Left lung (tissue), 10 donors: ENCODE data around the gene DNM3. TPM values are rescaled to one million over a fixed set of nuclear protein-coding genes. Genes with fewer than 3 reads are reported as not detected.
"Not testable (repeated sequence)": the region's sequence is repeated elsewhere in the genome, so short reads cannot be mapped to it uniquely, and the experiment has no call there.

Experiments
- ATAC-seq: fragments of 200-7000 bp; cut with Tn5 transposase; one replicate; pipeline ENCODE4 v1.9.1; 2020; ENCODE audit warnings: moderate library complexity
- DNase-seq, 4 donors: peaks; one replicate each; pipeline ENCODE4 v3.0.0-alpha.2; 2013 to 2020
- H3K27ac ChIP-seq, 2 donors: fragments of 200-600 bp; sonication (generic) in 1 of 2; one replicate each; pipeline versions ENCODE4 v1.5.0 to v1.8.0; 2020 to 2021
- H3K27me3 ChIP-seq, 2 donors: fragments of 200-600 bp; sonication (generic) in 1 of 2; one replicate each; pipeline versions ENCODE4 v1.5.0 to v1.8.0; 2020 to 2021
- H3K36me3 ChIP-seq, 2 donors: fragments of 200-600 bp; sonication (generic) in 1 of 2; one replicate each; pipeline versions ENCODE4 v1.5.0 to v1.8.0; 2020 to 2021
- H3K4me1 ChIP-seq, 2 donors: fragments of 200-600 bp; one replicate each; pipeline ENCODE4 v1.8.0; 2021
- H3K4me3 ChIP-seq, 2 donors: fragments of 200-600 bp; sonication (generic) in 1 of 2; one replicate each; pipeline versions ENCODE4 v1.5.0 to v1.8.0; 2020 to 2021; ENCODE audit warnings: mild to moderate bottlenecking in 1 of 2
- H3K9me3 ChIP-seq, 2 donors: fragments of 200-600 bp; sonication (generic) in 1 of 2; one replicate each; pipeline versions ENCODE4 v1.5.0 to v1.8.0; 2020 to 2021
- intact Hi-C, 2 donors: fragments of 100-400 bp; cut with DNase I; formaldehyde crosslinking; loops; one replicate each; pipeline versions ENCODE4 v1.11.2 to v1.14.2; 2022
- polyA plus RNA-seq, 6 donors: library from polyadenylated mRNA; unstranded; fragments of 120-200 nt; gene quantifications; one replicate each; pipeline ENCODE4 v1.2.1, GENCODE V29; 2013; ENCODE audit not compliant: insufficient read length in 6 of 6
- total RNA-seq, 2 donors: library from RNA; stranded (reverse); fragmentation: NEBNext Ultra II Directional; extraction: Animal tissue kit (Norgen Biotek cat#: 25700); gene quantifications; one replicate each; pipeline ENCODE4 v1.2.1, GENCODE V29; 2021
- TF ChIP-seq, protein P1 (sequence below), 2 donors: fragments of 200-600 bp; sonication (generic) in 1 of 2; IDR thresholded peaks; one replicate each; pipeline versions ENCODE4 v1.5.0 to v1.8.0; 2021; ENCODE audit warnings: antibody characterized with exemption in 2 of 2
- donor health status: DM: no; HTN: yes; CAD: no.
- donor health status: DM: no; HTN: no; CAD: no.

The DNM3 gene
- total and polyA plus RNA-seq, 8 donors, result 5.2 to 7.7 (median 6.3) TPM

DNA sequence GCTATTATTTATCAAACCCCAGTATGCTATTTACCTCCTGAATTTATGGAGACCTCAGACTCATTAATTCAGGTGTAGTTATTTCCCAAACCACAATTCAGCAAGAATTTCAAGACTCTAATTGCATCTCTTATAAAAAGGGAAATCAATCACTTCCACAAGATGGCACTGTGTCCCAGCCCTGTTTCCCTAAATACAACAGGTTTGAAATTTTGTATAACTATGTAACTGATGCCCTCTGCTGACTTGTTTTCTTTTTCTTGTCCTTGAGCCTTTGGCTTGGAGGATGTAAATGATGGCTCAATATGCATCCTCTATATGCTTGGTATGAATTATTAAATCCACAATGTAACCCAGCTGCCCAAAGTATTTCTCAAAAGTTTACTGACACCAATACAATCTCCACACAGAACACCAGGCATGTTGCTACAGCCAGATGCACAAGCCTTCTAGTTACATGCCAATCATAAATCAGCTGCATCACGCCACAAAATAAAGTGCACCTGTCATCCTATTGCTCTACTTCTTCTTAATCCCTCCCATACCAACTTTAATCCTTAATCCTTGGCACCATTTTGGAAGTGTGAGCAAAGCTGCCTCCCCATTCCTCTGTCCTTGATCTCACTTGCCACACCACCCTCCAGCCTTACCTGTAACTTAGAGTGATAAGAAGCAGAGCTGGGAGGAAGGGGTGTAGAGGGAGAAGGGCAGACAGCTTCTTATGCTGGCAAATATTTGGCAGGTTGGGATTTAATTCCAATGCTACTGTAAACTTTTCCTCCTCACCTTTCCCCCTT lies 588.2 kb downstream of the DNM3 start:
- H3K4me1 ChIP-seq, result peaks cover 0 to 5% of the 10 kb centered on the region in 2 donors
- TF ChIP-seq, protein P1, sequence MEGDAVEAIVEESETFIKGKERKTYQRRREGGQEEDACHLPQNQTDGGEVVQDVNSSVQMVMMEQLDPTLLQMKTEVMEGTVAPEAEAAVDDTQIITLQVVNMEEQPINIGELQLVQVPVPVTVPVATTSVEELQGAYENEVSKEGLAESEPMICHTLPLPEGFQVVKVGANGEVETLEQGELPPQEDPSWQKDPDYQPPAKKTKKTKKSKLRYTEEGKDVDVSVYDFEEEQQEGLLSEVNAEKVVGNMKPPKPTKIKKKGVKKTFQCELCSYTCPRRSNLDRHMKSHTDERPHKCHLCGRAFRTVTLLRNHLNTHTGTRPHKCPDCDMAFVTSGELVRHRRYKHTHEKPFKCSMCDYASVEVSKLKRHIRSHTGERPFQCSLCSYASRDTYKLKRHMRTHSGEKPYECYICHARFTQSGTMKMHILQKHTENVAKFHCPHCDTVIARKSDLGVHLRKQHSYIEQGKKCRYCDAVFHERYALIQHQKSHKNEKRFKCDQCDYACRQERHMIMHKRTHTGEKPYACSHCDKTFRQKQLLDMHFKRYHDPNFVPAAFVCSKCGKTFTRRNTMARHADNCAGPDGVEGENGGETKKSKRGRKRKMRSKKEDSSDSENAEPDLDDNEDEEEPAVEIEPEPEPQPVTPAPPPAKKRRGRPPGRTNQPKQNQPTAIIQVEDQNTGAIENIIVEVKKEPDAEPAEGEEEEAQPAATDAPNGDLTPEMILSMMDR (IDR thresholded peaks at IDR 0.05), result peak; percentile 42 to 69
- no peak overlapping the region for H3K27ac ChIP-seq
- peak; percentile 81 for ATAC-seq
- DNase-seq, result peak in 2 of 4 donors; percentile 49 to 70
- intact Hi-C loops, result loop anchor here in 1 of 2 donors (10.0 kb wide), 1 partner anchor 425 kb away; no protein-coding TSS in a partner anchor
- H3K36me3 ChIP-seq, result no peaks in the 10 kb centered on the region
- H3K4me3 ChIP-seq, result no peak overlapping the region
- H3K9me3 ChIP-seq, result no peaks in the 10 kb centered on the region
- no peaks in the 10 kb centered on the region for H3K27me3 ChIP-seq

GRCh38 chr1:172430128-172430454 lies 588.8 kb downstream of the DNM3 start:
- TF ChIP-seq, protein P1 (IDR thresholded peaks at IDR 0.05), result no peak
- Histone ChIP-seq H3K4me3 (no peak overlapping the region), H3K36me3 (no peaks in the 10 kb centered on the region), H3K27ac (no peak overlapping the region), H3K9me3 (no peaks in the 10 kb centered on the region), H3K27me3 (no peaks in the 10 kb centered on the region), H3K4me1 (peaks cover 0 to 5% of the 10 kb centered on the region in 2 donors)
- intact Hi-C loops, result loop anchor here in 1 of 2 donors (10.0 kb wide), 1 partner anchor 425 kb away; no protein-coding TSS in a partner anchor
- no peak for DNase-seq
- no peak for ATAC-seq

DNA sequence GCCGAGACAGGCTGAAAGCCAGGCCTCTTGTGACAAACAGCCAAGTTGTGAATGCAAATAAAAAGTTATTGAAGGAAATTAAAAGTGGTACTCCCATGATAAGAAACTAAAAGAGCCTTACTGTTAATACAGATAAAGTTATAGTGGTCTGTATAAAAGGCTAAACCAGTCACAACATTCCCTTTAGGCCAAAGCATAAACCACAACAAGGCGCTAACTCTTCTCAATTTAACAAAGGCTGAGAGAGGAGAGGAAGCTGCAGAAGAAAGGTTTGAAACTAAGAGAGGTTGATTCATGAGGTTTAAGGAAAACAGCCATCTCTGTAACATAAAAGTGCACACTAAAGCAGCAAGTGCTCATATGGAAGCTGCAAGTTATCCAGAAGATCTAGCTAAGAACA lies 589.9 kb downstream of the DNM3 start:
- intact Hi-C loops, result loop anchor here in 1 of 2 donors (10.0 kb wide), 1 partner anchor 426 kb away; no protein-coding TSS in a partner anchor
- peak; percentile 6 for ATAC-seq
- no peak overlapping the region for H3K4me3 ChIP-seq

GRCh38 chr1:172431721-172432192 lies 590.5 kb downstream of the DNM3 start:
- H3K9me3 ChIP-seq, result peaks cover 0 to 3% of the 10 kb centered on the region in 2 donors
- ATAC-seq, result peak; percentile 92
- H3K27ac ChIP-seq, result peak overlapping the region in 1 of 2 donors; percentile 5
- peaks cover 0 to 5% of the 10 kb centered on the region in 2 donors for H3K4me1 ChIP-seq
- H3K36me3 ChIP-seq, result no peaks in the 10 kb centered on the region
- intact Hi-C loops, result loop anchor here in 1 of 2 donors (10.0 kb wide), 1 partner anchor 427 kb away; no protein-coding TSS in a partner anchor
- no peak overlapping the region for H3K4me3 ChIP-seq
- DNase-seq, result peak in 2 of 4 donors; percentile 59 to 73
- no peaks in the 10 kb centered on the region for H3K27me3 ChIP-seq
- TF ChIP-seq, protein P1 (IDR thresholded peaks at IDR 0.05), result no peak

More for the DNA sequence above, 589.9 kb downstream of the DNM3 start:
- DNase-seq, result no peak
- H3K27ac ChIP-seq, result peak overlapping the region in 1 of 2 donors; percentile 7
- H3K27me3 ChIP-seq, result no peaks in the 10 kb centered on the region
- peaks cover 0 to 5% of the 10 kb centered on the region in 2 donors for H3K4me1 ChIP-seq
- TF ChIP-seq, protein P1 (IDR thresholded peaks at IDR 0.05), result no peak
- H3K36me3 ChIP-seq, result no peaks in the 10 kb centered on the region
- H3K9me3 ChIP-seq, result peaks cover 0 to 3% of the 10 kb centered on the region in 2 donors

- Histone ChIP-seq H3K4me1 (peaks cover 0 to 13% of the 10 kb centered on the region in 2 donors), H3K9me3 (peaks cover 0 to 11% of the 10 kb centered on the region in 2 donors)
- intact Hi-C loops, result loop anchor here in 1 of 2 donors (10.0 kb wide), 1 partner anchor 432 kb away; no protein-coding TSS in a partner anchor
- H3K27ac ChIP-seq, H3K27me3 ChIP-seq, H3K36me3 ChIP-seq, ATAC-seq, H3K4me3 ChIP-seq, DNase-seq: not testable (repeated sequence)
These were observed 595.9 kb downstream of the DNM3 start for GRCh38 chr1:172437183-172437582.
